SK-N-SH treated with all-trans-retinoic acid at 6 μM for 48 hours (cell line): Measurements from ENCODE around the gene OMP.

Experiments
- ATAC-seq: fragments of 200-7000 bp; cut with Tn5 transposase; 3 replicates; pipeline ENCODE4 v1.9.1; 2020; ENCODE audit warnings: mild to moderate bottlenecking, moderate library complexity
- ARNTL ChIP-seq: fragments of 450-650 bp; formaldehyde crosslinking; IDR thresholded peaks from 2 replicates; pipeline ENCODE4 v1.5.0; 2020; ENCODE audit warnings: low read depth, mild to moderate bottlenecking, moderate library complexity, borderline replicate concordance
- BACH2 ChIP-seq: fragments of 250-450 bp; sonication (Bioruptor Pico); IDR thresholded peaks from 2 replicates; pipeline ENCODE4 v1.9.0; 2021; ENCODE audit warnings: mild to moderate bottlenecking, borderline replicate concordance
- CSDC2 ChIP-seq: fragments of 250-450 bp; sonication (Bioruptor Pico); IDR thresholded peaks from 2 replicates; pipeline ENCODE4 v1.5.0; 2020; ENCODE audit warnings: mild to moderate bottlenecking, moderate library complexity
- CSRNP3 ChIP-seq: fragments of 250-450 bp; sonication (Bioruptor Pico); IDR thresholded peaks from 2 replicates; pipeline ENCODE4 v1.5.1; 2021; ENCODE audit warnings: mild to moderate bottlenecking, moderate library complexity
- GLIS3 ChIP-seq: fragments of 250-450 bp; sonication (Bioruptor Pico); IDR thresholded peaks from 2 replicates; pipeline ENCODE4 v1.5.0; 2020; ENCODE audit warnings: mild to moderate bottlenecking, moderate library complexity
- ISL1 ChIP-seq: fragments of 250-450 bp; sonication (Bioruptor Pico); IDR thresholded peaks from 2 replicates; pipeline ENCODE4 v2.1.2; 2022; ENCODE audit warnings: mild to moderate bottlenecking, moderate library complexity
- OSR1 ChIP-seq: fragments of 250-450 bp; sonication (Bioruptor Pico); IDR thresholded peaks from 2 replicates; pipeline ENCODE4 v1.8.0; 2022; ENCODE audit warnings: moderate library complexity, mild to moderate bottlenecking, inconsistent platforms
- SNAI2 ChIP-seq: fragments of 250-450 bp; sonication (Bioruptor Pico); IDR thresholded peaks from 2 replicates; pipeline ENCODE4 v1.5.0; 2020; ENCODE audit warnings: mild to moderate bottlenecking, moderate library complexity
- TCF4 ChIP-seq: fragments of 250-450 bp; sonication (Bioruptor Pico); IDR thresholded peaks from 2 replicates; pipeline ENCODE4 v1.8.0; 2021; ENCODE audit warnings: mild to moderate bottlenecking, moderate library complexity, borderline replicate concordance
- TSHZ2 ChIP-seq: fragments of 250-450 bp; sonication (Bioruptor Pico); IDR thresholded peaks from 2 replicates; pipeline ENCODE4 v1.5.0; 2020; ENCODE audit warnings: mild to moderate bottlenecking, moderate library complexity
- ZC3H10 ChIP-seq: fragments of 250-450 bp; sonication (Bioruptor Pico); IDR thresholded peaks from 2 replicates; pipeline ENCODE4 v1.5.1; 2021; ENCODE audit warnings: mild to moderate bottlenecking, moderate library complexity
- ZFP3 ChIP-seq: fragments of 250-450 bp; sonication (Bioruptor Pico); IDR thresholded peaks from 2 replicates; pipeline ENCODE4 v1.5.0; 2020; ENCODE audit warnings: mild to moderate bottlenecking, moderate library complexity
- ZNF565 ChIP-seq: fragments of 450-650 bp; formaldehyde crosslinking; conservative IDR thresholded peaks from 2 replicates; pipeline ENCODE4 v1.5.0; 2020; ENCODE audit warnings: low read depth, mild to moderate bottlenecking, moderate library complexity
- ZNF70 ChIP-seq: fragments of 450-650 bp; formaldehyde crosslinking; IDR thresholded peaks from 2 replicates; pipeline ENCODE4 v1.5.0; 2020; ENCODE audit warnings: mild to moderate bottlenecking, moderate library complexity
- ZNF8 ChIP-seq: fragments of 450-650 bp; formaldehyde crosslinking; IDR thresholded peaks from 2 replicates; pipeline ENCODE4 v1.5.0; 2020; ENCODE audit warnings: mild to moderate bottlenecking, moderate library complexity
- TF ChIP-seq, protein P1 (sequence below): fragments of 250-450 bp; sonication (Bioruptor Pico); IDR thresholded peaks from 2 replicates; pipeline ENCODE4 v1.5.1; 2020; ENCODE audit warnings: low read depth, mild to moderate bottlenecking, moderate library complexity
- TF ChIP-seq, protein P2 (sequence below): fragments of 250-450 bp; sonication (Bioruptor Pico); IDR thresholded peaks from 2 replicates; pipeline ENCODE4 v1.8.0; 2021; ENCODE audit warnings: low read depth, mild to moderate bottlenecking, moderate library complexity, borderline replicate concordance
- TF ChIP-seq, protein P3 (sequence below): fragments of 250-450 bp; sonication (Bioruptor Pico); IDR thresholded peaks from 2 replicates; pipeline ENCODE4 v1.8.0; 2020; ENCODE audit warnings: mild to moderate bottlenecking, moderate library complexity, borderline replicate concordance

Gene OMP

DNA sequence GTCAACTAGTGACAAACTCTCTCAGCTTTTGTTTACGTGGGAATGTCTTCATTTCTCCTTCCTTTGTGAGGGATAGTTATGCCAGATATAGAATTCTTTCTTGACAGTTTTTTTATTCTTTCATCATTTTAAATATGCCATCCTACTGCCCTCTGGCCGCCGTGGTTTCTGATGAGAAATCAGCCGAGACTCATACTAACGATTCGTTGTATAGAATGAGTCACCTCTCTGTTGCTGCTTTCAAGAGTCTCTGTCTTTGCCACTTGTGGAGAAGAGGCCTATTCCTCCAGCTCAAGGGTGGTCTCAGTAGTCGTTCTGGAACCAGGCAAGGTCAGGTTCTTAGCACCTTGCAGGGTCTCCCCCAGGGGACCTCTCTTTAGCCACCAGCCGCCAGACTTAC, 33.4 kb downstream of the OMP start:
- TF ChIP-seq ARNTL (CRISPR knock-in tag) (no peak), ZNF70 (no peak), ZNF8 (CRISPR knock-in tag) (no peak), TCF4 (CRISPR knock-in tag) (no peak), ZC3H10 (no peak), ZFP3 (CRISPR knock-in tag) (no peak), SNAI2 (CRISPR knock-in tag) (no peak), ZNF565 (CRISPR knock-in tag) (no peak), BACH2 (CRISPR knock-in tag) (no peak), CSDC2 (CRISPR knock-in tag) (no peak), ISL1 (CRISPR knock-in tag) (no peak)
- TF ChIP-seq, protein P1, sequence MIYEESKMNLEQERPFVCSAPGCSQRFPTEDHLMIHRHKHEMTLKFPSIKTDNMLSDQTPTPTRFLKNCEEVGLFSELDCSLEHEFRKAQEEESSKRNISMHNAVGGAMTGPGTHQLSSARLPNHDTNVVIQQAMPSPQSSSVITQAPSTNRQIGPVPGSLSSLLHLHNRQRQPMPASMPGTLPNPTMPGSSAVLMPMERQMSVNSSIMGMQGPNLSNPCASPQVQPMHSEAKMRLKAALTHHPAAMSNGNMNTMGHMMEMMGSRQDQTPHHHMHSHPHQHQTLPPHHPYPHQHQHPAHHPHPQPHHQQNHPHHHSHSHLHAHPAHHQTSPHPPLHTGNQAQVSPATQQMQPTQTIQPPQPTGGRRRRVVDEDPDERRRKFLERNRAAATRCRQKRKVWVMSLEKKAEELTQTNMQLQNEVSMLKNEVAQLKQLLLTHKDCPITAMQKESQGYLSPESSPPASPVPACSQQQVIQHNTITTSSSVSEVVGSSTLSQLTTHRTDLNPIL (CRISPR knock-in tag), result no peak
- TF ChIP-seq, protein P2, sequence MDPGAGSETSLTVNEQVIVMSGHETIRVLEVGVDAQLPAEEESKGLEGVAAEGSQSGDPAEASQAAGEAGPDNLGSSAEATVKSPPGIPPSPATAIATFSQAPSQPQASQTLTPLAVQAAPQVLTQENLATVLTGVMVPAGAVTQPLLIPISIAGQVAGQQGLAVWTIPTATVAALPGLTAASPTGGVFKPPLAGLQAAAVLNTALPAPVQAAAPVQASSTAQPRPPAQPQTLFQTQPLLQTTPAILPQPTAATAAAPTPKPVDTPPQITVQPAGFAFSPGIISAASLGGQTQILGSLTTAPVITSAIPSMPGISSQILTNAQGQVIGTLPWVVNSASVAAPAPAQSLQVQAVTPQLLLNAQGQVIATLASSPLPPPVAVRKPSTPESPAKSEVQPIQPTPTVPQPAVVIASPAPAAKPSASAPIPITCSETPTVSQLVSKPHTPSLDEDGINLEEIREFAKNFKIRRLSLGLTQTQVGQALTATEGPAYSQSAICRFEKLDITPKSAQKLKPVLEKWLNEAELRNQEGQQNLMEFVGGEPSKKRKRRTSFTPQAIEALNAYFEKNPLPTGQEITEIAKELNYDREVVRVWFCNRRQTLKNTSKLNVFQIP (CRISPR knock-in tag), result no peak
- TF ChIP-seq, protein P3, sequence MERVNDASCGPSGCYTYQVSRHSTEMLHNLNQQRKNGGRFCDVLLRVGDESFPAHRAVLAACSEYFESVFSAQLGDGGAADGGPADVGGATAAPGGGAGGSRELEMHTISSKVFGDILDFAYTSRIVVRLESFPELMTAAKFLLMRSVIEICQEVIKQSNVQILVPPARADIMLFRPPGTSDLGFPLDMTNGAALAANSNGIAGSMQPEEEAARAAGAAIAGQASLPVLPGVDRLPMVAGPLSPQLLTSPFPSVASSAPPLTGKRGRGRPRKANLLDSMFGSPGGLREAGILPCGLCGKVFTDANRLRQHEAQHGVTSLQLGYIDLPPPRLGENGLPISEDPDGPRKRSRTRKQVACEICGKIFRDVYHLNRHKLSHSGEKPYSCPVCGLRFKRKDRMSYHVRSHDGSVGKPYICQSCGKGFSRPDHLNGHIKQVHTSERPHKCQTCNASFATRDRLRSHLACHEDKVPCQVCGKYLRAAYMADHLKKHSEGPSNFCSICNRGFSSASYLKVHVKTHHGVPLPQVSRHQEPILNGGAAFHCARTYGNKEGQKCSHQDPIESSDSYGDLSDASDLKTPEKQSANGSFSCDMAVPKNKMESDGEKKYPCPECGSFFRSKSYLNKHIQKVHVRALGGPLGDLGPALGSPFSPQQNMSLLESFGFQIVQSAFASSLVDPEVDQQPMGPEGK (CRISPR knock-in tag), result no peak
- ATAC-seq, result peak; percentile 69

- no peak for TF ChIP-seq ZNF70
- no peak for ATAC-seq
These were observed 34.3 kb downstream of the OMP start for GRCh38 chr11:77136784-77137420.

- no peak for TF ChIP-seq TSHZ2 (CRISPR knock-in tag)
- TF ChIP-seq CSDC2 (CRISPR knock-in tag), result no peak
- TF ChIP-seq, protein P3 (CRISPR knock-in tag), result no peak
- no peak for TF ChIP-seq GLIS3
- no peak for TF ChIP-seq ZNF8 (CRISPR knock-in tag)
- TF ChIP-seq CSRNP3 (CRISPR knock-in tag), result no peak
- TF ChIP-seq OSR1 (CRISPR knock-in tag), result no peak
- TF ChIP-seq ZNF70, result no peak
- TF ChIP-seq, protein P2 (CRISPR knock-in tag), result no peak
- ATAC-seq, result no peak
These were observed 34.8 kb downstream of the OMP start for GRCh38 chr11:77137421-77137820.
